Activated CD4-positive, alpha-beta T cell treated with anti-CD3 and anti-CD28 coated beads, Interleukin-2, amount 50 U/mL, for 1 hour (primary cell): ENCODE data around the gene PRR20A.
"Not testable (repeated sequence)": the region's sequence is repeated elsewhere in the genome, so short reads cannot be mapped to it uniquely, and the experiment has no call there.

Experiments
- DNase-seq: peaks from one replicate; pipeline ENCODE4 v3.0.0-alpha.2; 2020

PRR20A gene

GRCh38 chr13:57140235-57140968 is at the start of gene PRR20A:
Gene PRR20A (plus strand): TSS chr13:57140918. CDS start chr13:57141305, 387 bp downstream.
- DNase-seq: not testable (repeated sequence)

- no peak for DNase-seq
Observed at GRCh38 chr13:57114945-57115344, 25.8 kb upstream of the PRR20A start.

- DNase-seq: no peak
Observed at GRCh38 chr13:57123681-57124080, 17.0 kb upstream of the PRR20A start.

GRCh38 chr13:57128909-57129308 is 11.8 kb upstream of the PRR20A start:
- no peak for DNase-seq

GRCh38 chr13:57136093-57136492 is 4.6 kb upstream of the PRR20A start:
- DNase-seq: no peak

- DNase-seq: no peak
Observed at GRCh38 chr13:57137585-57137984, 3.1 kb upstream of the PRR20A start.

GRCh38 chr13:57138988-57139387 is 1.7 kb upstream of the PRR20A start:
- DNase-seq: no peak

- DNase-seq: not testable (repeated sequence)
Observed at GRCh38 chr13:57139781-57140180, 937 bp upstream of the PRR20A start.

GRCh38 chr13:57147188-57147587 is 6.5 kb downstream of the PRR20A start, which contains the start of gene PRR20B:
Gene PRR20B (plus strand): TSS chr13:57147488. CDS start chr13:57147875, 387 bp downstream.
- not testable (repeated sequence) for DNase-seq

GRCh38 chr13:57148106-57148505 is 7.4 kb downstream of the PRR20A start:
- DNase-seq: peak; percentile 0

GRCh38 chr13:57153761-57154160 is 13.0 kb downstream of the PRR20A start, which contains the start of gene PRR20C:
Gene PRR20C (plus strand): TSS chr13:57154061. CDS start chr13:57154448, 387 bp downstream.
- not testable (repeated sequence) for DNase-seq

- DNase-seq: not testable (repeated sequence)
Observed at GRCh38 chr13:57160332-57160731, 19.6 kb downstream of the PRR20A start, which contains the start of gene PRR20D. Gene PRR20D (plus strand): TSS chr13:57160632. CDS start chr13:57161019, 387 bp downstream.

GRCh38 chr13:57166897-57167296 is 26.2 kb downstream of the PRR20A start, which contains the start of gene PRR20E:
Gene PRR20E (plus strand): TSS chr13:57167197. CDS start chr13:57167584, 387 bp downstream.
- not testable (repeated sequence) for DNase-seq

GRCh38 chr13:57191667-57192066 is 50.9 kb downstream of the PRR20A start:
- DNase-seq: no peak
